Vagina (tissue), 2 donors: ENCODE measurements around the gene TIMM8B. TPM values are rescaled to one million over a fixed set of nuclear protein-coding genes. Genes with fewer than 3 reads are reported as not detected.

ENCODE experiments used
- DNase-seq, 2 donors: peaks; one replicate each; pipeline ENCODE4 v3.0.0-alpha.2; 2017; ENCODE audit errors: extremely low spot score in 2 of 2
- H3K27ac ChIP-seq: fragments of 200-600 bp; sonication (generic); one replicate; pipeline ENCODE4 v1.5.1; 2019
- H3K27me3 ChIP-seq: fragments of 200-600 bp; sonication (generic); one replicate; pipeline ENCODE4 v1.5.1; 2019
- H3K36me3 ChIP-seq, 2 donors: fragments of 200-600 bp; sonication (generic); one replicate each; pipeline ENCODE4 v1.5.1; 2017 to 2019
- H3K4me1 ChIP-seq: fragments of 200-600 bp; sonication (generic); one replicate; pipeline ENCODE4 v1.5.1; 2019
- H3K4me3 ChIP-seq, 2 donors: fragments of 200-600 bp; sonication (generic); 1 replicate in 1 of 2; 2 replicates in 1 of 2; pipeline ENCODE4 v1.5.1; 2016 to 2019
- H3K9me3 ChIP-seq: fragments of 200-600 bp; sonication (generic); one replicate; pipeline ENCODE4 v1.5.1; 2019
- POLR2A ChIP-seq, 2 donors: fragments of 450-650 bp; IDR thresholded peaks; one replicate each; pipeline ENCODE4 v1.6.1; 2017; ENCODE audit warnings: antibody characterized with exemption in 2 of 2, mild to moderate bottlenecking in 2 of 2, moderate library complexity in 2 of 2
- POLR2AphosphoS5 ChIP-seq, 2 donors: sonication (generic); formaldehyde crosslinking; IDR thresholded peaks; one replicate each; pipeline ENCODE4 v1.9.0; 2017; ENCODE audit warnings: antibody characterized with exemption in 2 of 2, mild to moderate bottlenecking in 2 of 2, low read depth in 1 of 2; ENCODE audit not compliant: insufficient read depth in 1 of 2
- intact Hi-C: fragments of 100-400 bp; cut with DNase I; formaldehyde crosslinking; loops from one replicate; pipeline ENCODE4 v1.15.1; 2023
- total RNA-seq: library from RNA; depleted of rRNA; stranded (reverse); fragments of >200 nt; gene quantifications from one replicate; pipeline ENCODE4 v1.2.3, GENCODE V29; 2016
- TF ChIP-seq, protein P1 (sequence below), 3 experiments: fragments of 450-650 bp in 2 of 3; fragments of 200-600 bp in 1 of 3; sonication (generic) in 1 of 3; IDR thresholded peaks; one replicate each; pipeline ENCODE4 v1.5.1; 2017 to 2019; ENCODE audit warnings: antibody characterized with exemption in 3 of 3, mild to moderate bottlenecking in 2 of 3, moderate library complexity in 2 of 3

Gene TIMM8B
- total RNA-seq, 1 donor from 2014 or later = 43.0 TPM

DNA sequence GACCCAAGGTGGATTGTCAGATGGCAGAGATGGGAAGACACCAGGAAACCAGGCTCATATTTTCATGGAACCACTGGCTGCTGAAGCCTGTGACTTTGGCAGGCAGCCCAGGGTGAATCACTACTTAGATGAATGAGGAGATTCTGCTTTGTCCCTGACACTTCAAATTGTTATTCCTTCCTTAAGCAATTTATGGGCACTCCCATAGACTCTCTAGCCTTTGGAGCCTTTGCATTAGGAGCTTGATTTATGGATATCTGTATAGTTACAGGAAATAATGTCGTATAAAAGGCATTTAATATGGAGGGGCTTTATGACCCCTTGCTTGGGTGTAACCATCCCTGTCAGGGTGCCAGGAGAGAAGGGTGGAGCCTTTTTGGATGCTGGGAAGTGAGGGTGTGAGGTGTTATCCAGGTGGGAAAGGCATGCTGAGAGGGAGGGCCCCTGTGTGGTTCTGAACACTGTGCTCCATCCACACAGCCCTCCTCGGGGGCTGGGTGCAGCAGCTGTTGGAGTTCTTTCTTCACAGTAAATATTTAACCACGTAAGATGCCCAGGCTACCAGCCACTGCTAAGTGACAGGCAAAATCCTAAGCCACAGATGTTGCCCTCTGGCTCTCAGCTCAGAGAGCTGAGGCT, 42.0 kb upstream of the TIMM8B start:
- peak in 1 of 2 donors; percentile 47 for TF ChIP-seq POLR2AphosphoS5 (IDR thresholded peaks at IDR 0.05; ENCODE audit: insufficient read depth in 1 of 2, low read depth in 1 of 2)
- TF ChIP-seq POLR2A (IDR thresholded peaks at IDR 0.05) = no peak
- TF ChIP-seq, protein P1, sequence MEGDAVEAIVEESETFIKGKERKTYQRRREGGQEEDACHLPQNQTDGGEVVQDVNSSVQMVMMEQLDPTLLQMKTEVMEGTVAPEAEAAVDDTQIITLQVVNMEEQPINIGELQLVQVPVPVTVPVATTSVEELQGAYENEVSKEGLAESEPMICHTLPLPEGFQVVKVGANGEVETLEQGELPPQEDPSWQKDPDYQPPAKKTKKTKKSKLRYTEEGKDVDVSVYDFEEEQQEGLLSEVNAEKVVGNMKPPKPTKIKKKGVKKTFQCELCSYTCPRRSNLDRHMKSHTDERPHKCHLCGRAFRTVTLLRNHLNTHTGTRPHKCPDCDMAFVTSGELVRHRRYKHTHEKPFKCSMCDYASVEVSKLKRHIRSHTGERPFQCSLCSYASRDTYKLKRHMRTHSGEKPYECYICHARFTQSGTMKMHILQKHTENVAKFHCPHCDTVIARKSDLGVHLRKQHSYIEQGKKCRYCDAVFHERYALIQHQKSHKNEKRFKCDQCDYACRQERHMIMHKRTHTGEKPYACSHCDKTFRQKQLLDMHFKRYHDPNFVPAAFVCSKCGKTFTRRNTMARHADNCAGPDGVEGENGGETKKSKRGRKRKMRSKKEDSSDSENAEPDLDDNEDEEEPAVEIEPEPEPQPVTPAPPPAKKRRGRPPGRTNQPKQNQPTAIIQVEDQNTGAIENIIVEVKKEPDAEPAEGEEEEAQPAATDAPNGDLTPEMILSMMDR (IDR thresholded peaks at IDR 0.05) = no peak
- no peak for DNase-seq
- H3K9me3 ChIP-seq = no peaks in the 10 kb centered on the region
- no peak overlapping the region for H3K4me3 ChIP-seq
- intact Hi-C loops = no loop called here
- H3K27ac ChIP-seq = no peak overlapping the region
- peaks cover 12% of the 10 kb centered on the region for H3K4me1 ChIP-seq
- H3K27me3 ChIP-seq = no peaks in the 10 kb centered on the region
- H3K36me3 ChIP-seq = no peaks in the 10 kb centered on the region

DNA sequence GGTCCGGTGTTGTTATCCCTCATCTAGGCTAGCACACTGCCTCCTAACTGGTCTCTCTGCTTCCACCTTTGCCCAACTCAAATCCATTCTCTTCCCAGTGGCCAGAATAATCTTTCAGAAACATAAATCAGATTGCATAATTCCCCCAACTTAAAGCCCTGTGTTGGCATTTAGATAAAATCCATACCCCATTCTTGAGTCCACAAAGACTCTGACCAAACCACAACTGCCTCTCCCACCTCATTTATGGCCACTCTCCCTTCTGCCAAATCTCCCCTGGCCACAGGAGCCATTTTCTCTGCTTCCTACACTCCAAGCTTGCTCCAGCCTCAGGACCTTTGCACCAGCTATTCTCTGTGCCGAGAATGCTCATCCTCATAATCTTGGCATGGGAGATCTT, 40.5 kb upstream of the TIMM8B start:
- TF ChIP-seq, protein P1 (IDR thresholded peaks at IDR 0.05) = no peak
- TF ChIP-seq POLR2A (IDR thresholded peaks at IDR 0.05) (no peak), POLR2AphosphoS5 (IDR thresholded peaks at IDR 0.05; ENCODE audit: insufficient read depth in 1 of 2, low read depth in 1 of 2) (no peak)
- H3K27me3 ChIP-seq = no peaks in the 10 kb centered on the region
- H3K36me3 ChIP-seq = no peaks in the 10 kb centered on the region
- no peaks in the 10 kb centered on the region for H3K9me3 ChIP-seq
- intact Hi-C loops = no loop called here
- no peak for DNase-seq
- peaks cover 12% of the 10 kb centered on the region for H3K4me1 ChIP-seq
- no peak overlapping the region for H3K27ac ChIP-seq
- H3K4me3 ChIP-seq = no peak overlapping the region

DNA sequence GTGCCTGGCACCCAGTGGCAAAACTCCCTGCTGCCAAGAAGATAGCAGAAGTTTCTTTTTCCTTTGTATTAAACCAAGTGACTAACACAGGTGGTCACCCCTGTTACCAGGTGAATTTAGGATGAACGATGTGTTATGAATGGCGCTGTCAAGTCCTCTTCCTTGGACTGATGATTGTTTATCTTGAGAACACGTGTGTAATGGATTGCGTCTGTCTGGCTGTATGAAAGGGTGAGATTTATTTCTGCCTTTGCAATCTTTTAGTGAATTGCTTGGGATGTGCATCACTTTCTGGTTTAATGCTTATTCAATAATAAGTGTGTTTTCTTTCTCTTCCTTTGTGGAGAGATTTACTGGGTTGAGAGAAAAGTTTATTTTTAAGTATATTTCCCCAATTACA, 36.6 kb upstream of the TIMM8B start:
- no peaks in the 10 kb centered on the region for H3K27me3 ChIP-seq
- H3K27ac ChIP-seq = no peak overlapping the region
- TF ChIP-seq, protein P1 (IDR thresholded peaks at IDR 0.05) = no peak
- no peak for TF ChIP-seq POLR2AphosphoS5 (IDR thresholded peaks at IDR 0.05; ENCODE audit: insufficient read depth in 1 of 2, low read depth in 1 of 2)
- no peak for TF ChIP-seq POLR2A (IDR thresholded peaks at IDR 0.05)
- DNase-seq = no peak
- H3K36me3 ChIP-seq = no peaks in the 10 kb centered on the region
- no peaks in the 10 kb centered on the region for H3K9me3 ChIP-seq
- no peak overlapping the region for H3K4me3 ChIP-seq
- intact Hi-C loops = no loop called here
- H3K4me1 ChIP-seq = peaks cover 21% of the 10 kb centered on the region

DNA sequence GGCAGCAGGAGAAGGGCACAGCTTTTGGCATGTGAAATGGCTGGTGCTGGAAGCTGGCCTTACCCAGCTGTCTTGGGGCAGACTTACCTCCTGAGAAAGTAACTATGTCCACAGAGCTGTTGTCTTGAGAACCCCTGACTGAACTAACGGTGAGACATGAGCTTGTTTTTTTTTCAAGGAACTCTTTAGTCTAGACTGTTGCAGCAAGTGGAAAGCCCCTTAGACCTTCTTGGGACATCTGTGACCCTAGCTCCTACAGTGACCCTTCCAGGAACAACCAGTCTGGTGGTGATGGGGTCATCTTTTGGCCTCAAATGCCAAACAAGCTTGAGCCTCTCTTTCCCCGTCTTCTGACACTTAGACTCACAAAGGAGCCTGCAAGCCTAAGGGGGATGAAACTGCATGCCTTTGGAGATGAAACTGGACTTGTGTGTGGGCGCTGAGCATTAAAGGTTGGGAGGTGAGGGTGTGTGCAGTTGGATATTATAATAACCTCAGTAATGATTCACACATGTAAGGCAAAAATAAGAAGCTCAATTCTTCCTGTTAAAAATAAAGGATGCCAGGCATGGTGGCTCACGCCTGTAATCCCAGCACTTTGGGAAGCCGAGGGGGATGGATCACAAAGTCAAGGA, 35.5 kb upstream of the TIMM8B start:
- H3K36me3 ChIP-seq = no peaks in the 10 kb centered on the region
- DNase-seq = no peak
- intact Hi-C loops = no loop called here
- H3K9me3 ChIP-seq = no peaks in the 10 kb centered on the region
- H3K27ac ChIP-seq = no peak overlapping the region
- H3K4me1 ChIP-seq = peaks cover 21% of the 10 kb centered on the region
- TF ChIP-seq POLR2A (IDR thresholded peaks at IDR 0.05) = no peak
- TF ChIP-seq, protein P1 (IDR thresholded peaks at IDR 0.05) = no peak
- no peak for TF ChIP-seq POLR2AphosphoS5 (IDR thresholded peaks at IDR 0.05; ENCODE audit: insufficient read depth in 1 of 2, low read depth in 1 of 2)
- H3K4me3 ChIP-seq = no peak overlapping the region
- no peaks in the 10 kb centered on the region for H3K27me3 ChIP-seq

DNA sequence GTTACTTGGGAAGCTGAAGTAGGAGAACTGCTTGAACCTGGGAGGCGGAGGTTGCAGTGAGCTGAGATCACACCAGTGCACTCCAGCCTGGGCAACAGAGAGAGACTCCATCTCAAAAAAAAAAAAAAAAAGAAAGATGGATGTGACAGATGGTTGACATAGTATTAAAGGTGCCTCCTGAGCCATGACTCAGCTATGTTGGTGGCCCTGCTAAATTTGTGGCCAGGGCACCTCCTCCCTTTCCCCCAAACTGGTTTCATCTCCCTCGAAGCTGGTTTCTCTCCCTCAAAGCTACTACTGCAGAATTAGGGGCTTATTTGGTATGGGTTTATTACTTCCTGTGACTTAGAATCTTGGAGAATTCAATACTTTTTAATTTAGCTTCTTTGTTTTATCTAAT, 31.6 kb upstream of the TIMM8B start:
- H3K27me3 ChIP-seq = no peaks in the 10 kb centered on the region
- intact Hi-C loops = loop anchor here (10.0 kb wide), 1 partner anchor 167 kb away; no protein-coding TSS in a partner anchor
- H3K27ac ChIP-seq = no peak overlapping the region
- H3K4me1 ChIP-seq = peaks cover 26% of the 10 kb centered on the region
- H3K36me3 ChIP-seq = no peaks in the 10 kb centered on the region
- no peak overlapping the region for H3K4me3 ChIP-seq
- no peaks in the 10 kb centered on the region for H3K9me3 ChIP-seq
- TF ChIP-seq, protein P1 (IDR thresholded peaks at IDR 0.05) = no peak
- TF ChIP-seq POLR2AphosphoS5 (IDR thresholded peaks at IDR 0.05; ENCODE audit: insufficient read depth in 1 of 2, low read depth in 1 of 2) (no peak), POLR2A (IDR thresholded peaks at IDR 0.05) (no peak)
- DNase-seq = no peak
